Femur (tissue), 1 donor: ENCODE measurements around the gene UQCC3.
"Not testable (repeated sequence)": the region's sequence is repeated elsewhere in the genome, so short reads cannot be mapped to it uniquely, and the experiment has no call there.

Source experiments
- DNase-seq: peaks from one replicate; pipeline ENCODE4 v3.0.0-alpha.2; 2017

The UQCC3 gene

GRCh38 chr11:62665599-62666258 is 5.7 kb upstream of the UQCC3 start:
- peak; percentile 73 for DNase-seq

GRCh38 chr11:62666259-62666926 is 5.1 kb upstream of the UQCC3 start:
- no peak for DNase-seq

GRCh38 chr11:62667460-62667859 is 4.0 kb upstream of the UQCC3 start:
- no peak for DNase-seq

GRCh38 chr11:62669420-62670161 is 1.9 kb upstream of the UQCC3 start:
- no peak for DNase-seq

GRCh38 chr11:62671236-62671607 is 251 bp upstream of the UQCC3 start:
- DNase-seq = no peak

- no peak for DNase-seq
Measured at GRCh38 chr11:62673196-62673525, 1.7 kb downstream of the UQCC3 start.

- not testable (repeated sequence) for DNase-seq
Measured at GRCh38 chr11:62675415-62675814, 3.9 kb downstream of the UQCC3 start.

GRCh38 chr11:62676698-62677097 is 5.2 kb downstream of the UQCC3 start:
- no peak for DNase-seq

GRCh38 chr11:62677156-62677555 is 5.7 kb downstream of the UQCC3 start:
- no peak for DNase-seq

- DNase-seq = no peak
Measured at GRCh38 chr11:62677714-62678113, 6.2 kb downstream of the UQCC3 start.

GRCh38 chr11:62678433-62678769 is 6.9 kb downstream of the UQCC3 start:
- DNase-seq = peak; percentile 32

- DNase-seq = peak; percentile 96
Measured at GRCh38 chr11:62678770-62679696, 7.6 kb downstream of the UQCC3 start, which contains the start of gene UBXN1. UBXN1 (minus strand) TSS chr11:62679073; CDS start chr11:62678923, 150 bp downstream.

GRCh38 chr11:62680825-62681240 is 9.4 kb downstream of the UQCC3 start:
- DNase-seq = peak; percentile 63

GRCh38 chr11:62682518-62682917 is 11.0 kb downstream of the UQCC3 start:
- DNase-seq = no peak

- DNase-seq = no peak
Measured at GRCh38 chr11:62687508-62688396, 16.3 kb downstream of the UQCC3 start.

- no peak for DNase-seq
Measured at GRCh38 chr11:62688491-62688890, 17.0 kb downstream of the UQCC3 start.

- peak; percentile 89 for DNase-seq
Measured at GRCh38 chr11:62689421-62690183, 18.1 kb downstream of the UQCC3 start, which contains the start of gene LRRN4CL. LRRN4CL (minus strand) TSS chr11:62689530; CDS start chr11:62688508, 1,022 bp downstream.

- DNase-seq = not testable (repeated sequence)
Measured at GRCh38 chr11:62693624-62694023, 22.2 kb downstream of the UQCC3 start.

- DNase-seq = peak; percentile 84
Measured at GRCh38 chr11:62694455-62695167, 23.1 kb downstream of the UQCC3 start.

GRCh38 chr11:62702246-62702645 is 30.8 kb downstream of the UQCC3 start:
- no peak for DNase-seq
